Measurements from ENCODE around the gene RFPL1. TPM values are rescaled to one million over a fixed set of nuclear protein-coding genes. Genes with fewer than 3 reads are reported as not detected.

RFPL1 gene
- total and polyA plus RNA-seq, 7 experiments from 2014 or later = 0.14 to 0.24 (median 0.15) TPM; not detected in 4

DNA sequence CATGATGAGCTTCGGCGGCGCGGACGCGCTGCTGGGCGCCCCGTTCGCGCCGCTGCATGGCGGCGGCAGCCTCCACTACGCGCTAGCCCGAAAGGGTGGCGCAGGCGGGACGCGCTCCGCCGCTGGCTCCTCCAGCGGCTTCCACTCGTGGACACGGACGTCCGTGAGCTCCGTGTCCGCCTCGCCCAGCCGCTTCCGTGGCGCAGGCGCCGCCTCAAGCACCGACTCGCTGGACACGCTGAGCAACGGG, 41.8 kb downstream of the RFPL1 start:
- H3K27ac ChIP-seq (ENCODE audit: low read depth, low read length) = no peak overlapping the region
- CTCF ChIA-PET = no interaction called here
- no peak overlapping the region for H3K4me3 ChIP-seq (ENCODE audit: low read length)
- peaks cover 6 to 12% of the 10 kb centered on the region in 2 donors for H3K27me3 ChIP-seq (ENCODE audit: control insufficient read depth in 2 of 2, insufficient read depth in 2 of 2, low read length in 2 of 2)
- H3K27me3 Mint-ChIP-seq = peaks cover 34 to 54% (median 48%) of the 10 kb centered on the region in 5 donors
- DNase-seq = no peak
- H3K4me1 ChIP-seq (ENCODE audit: control insufficient read depth in 2 of 2, insufficient read depth in 2 of 2, low read length in 2 of 2) = no peaks in the 10 kb centered on the region
- H3K9me3 ChIP-seq (ENCODE audit: control insufficient read depth in 2 of 3, low read length in 3 of 3) = no peaks in the 10 kb centered on the region
- peaks cover 0 to 6% (median 0%) of the 10 kb centered on the region in 11 donors for H3K9me3 Mint-ChIP-seq
- H3K4me3 Mint-ChIP-seq = no peak overlapping the region
- intact Hi-C loops (cut with micrococcal nuclease) = no loop called here
- peaks cover 0 to 5% (median 0%) of the 10 kb centered on the region in 5 donors for H3K36me3 Mint-ChIP-seq
- POLR2A ChIA-PET = no interaction called here
- H3K27ac Mint-ChIP-seq = no peak overlapping the region
- no peak for ATAC-seq
- H3K36me3 ChIP-seq (ENCODE audit: control insufficient read depth in 2 of 3, insufficient read depth in 3 of 3, low read length in 3 of 3) = no peaks in the 10 kb centered on the region
- peaks cover 15 to 22% (median 20%) of the 10 kb centered on the region in 7 donors for H3K4me1 Mint-ChIP-seq

DNA sequence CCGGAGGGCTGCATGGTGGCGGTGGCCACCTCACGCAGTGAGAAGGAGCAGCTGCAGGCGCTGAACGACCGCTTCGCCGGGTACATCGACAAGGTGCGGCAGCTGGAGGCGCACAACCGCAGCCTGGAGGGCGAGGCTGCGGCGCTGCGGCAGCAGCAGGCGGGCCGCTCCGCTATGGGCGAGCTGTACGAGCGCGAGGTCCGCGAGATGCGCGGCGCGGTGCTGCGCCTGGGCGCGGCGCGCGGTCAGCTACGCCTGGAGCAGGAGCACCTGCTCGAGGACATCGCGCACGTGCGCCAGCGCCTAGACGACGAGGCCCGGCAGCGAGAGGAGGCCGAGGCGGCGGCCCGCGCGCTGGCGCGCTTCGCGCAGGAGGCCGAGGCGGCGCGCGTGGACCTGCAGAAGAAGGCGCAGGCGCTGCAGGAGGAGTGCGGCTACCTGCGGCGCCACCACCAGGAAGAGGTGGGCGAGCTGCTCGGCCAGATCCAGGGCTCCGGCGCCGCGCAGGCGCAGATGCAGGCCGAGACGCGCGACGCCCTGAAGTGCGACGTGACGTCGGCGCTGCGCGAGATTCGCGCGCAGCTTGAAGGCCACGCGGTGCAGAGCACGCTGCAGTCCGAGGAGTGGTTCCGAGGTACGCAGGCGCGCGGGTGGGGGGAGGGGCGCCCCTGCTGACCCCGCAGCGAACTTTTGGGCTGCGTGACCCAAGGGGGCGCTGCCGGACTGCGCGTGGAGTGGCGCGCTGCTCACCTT, 42.3 kb downstream of the RFPL1 start:
- H3K27ac Mint-ChIP-seq = no peak overlapping the region
- H3K9me3 Mint-ChIP-seq = peaks cover 0 to 6% (median 0%) of the 10 kb centered on the region in 11 donors
- H3K4me3 Mint-ChIP-seq = peak overlapping the region in 6 of 10 donors; percentile 61 to 74 (median 66)
- ChIA-PET POLR2A (interaction anchor here (0.7 kb wide), 1 partner anchor 74 kb away, joined by 3 read pairs; no protein-coding TSS in a partner anchor), CTCF (no interaction called here)
- H3K36me3 Mint-ChIP-seq = peaks cover 0 to 5% (median 0%) of the 10 kb centered on the region in 5 donors
- intact Hi-C loops (cut with micrococcal nuclease) = no loop called here
- Histone ChIP-seq H3K36me3 (ENCODE audit: control insufficient read depth in 2 of 3, insufficient read depth in 3 of 3, low read length in 3 of 3) (no peaks in the 10 kb centered on the region), H3K4me3 (ENCODE audit: low read length) (no peak overlapping the region), H3K27me3 (ENCODE audit: control insufficient read depth in 2 of 2, insufficient read depth in 2 of 2, low read length in 2 of 2) (peaks cover 6 to 12% of the 10 kb centered on the region in 2 donors), H3K27ac (ENCODE audit: low read depth, low read length) (no peak overlapping the region), H3K9me3 (ENCODE audit: control insufficient read depth in 2 of 3, low read length in 3 of 3) (no peaks in the 10 kb centered on the region), H3K4me1 (ENCODE audit: control insufficient read depth in 2 of 2, insufficient read depth in 2 of 2, low read length in 2 of 2) (no peaks in the 10 kb centered on the region)
- peaks cover 34 to 49% (median 45%) of the 10 kb centered on the region in 5 donors for H3K27me3 Mint-ChIP-seq
- peak in 3 of 9 donors; percentile 11 to 53 (median 16) for DNase-seq
- peaks cover 15 to 22% (median 20%) of the 10 kb centered on the region in 7 donors for H3K4me1 Mint-ChIP-seq
- peak; percentile 31 for ATAC-seq

DNA sequence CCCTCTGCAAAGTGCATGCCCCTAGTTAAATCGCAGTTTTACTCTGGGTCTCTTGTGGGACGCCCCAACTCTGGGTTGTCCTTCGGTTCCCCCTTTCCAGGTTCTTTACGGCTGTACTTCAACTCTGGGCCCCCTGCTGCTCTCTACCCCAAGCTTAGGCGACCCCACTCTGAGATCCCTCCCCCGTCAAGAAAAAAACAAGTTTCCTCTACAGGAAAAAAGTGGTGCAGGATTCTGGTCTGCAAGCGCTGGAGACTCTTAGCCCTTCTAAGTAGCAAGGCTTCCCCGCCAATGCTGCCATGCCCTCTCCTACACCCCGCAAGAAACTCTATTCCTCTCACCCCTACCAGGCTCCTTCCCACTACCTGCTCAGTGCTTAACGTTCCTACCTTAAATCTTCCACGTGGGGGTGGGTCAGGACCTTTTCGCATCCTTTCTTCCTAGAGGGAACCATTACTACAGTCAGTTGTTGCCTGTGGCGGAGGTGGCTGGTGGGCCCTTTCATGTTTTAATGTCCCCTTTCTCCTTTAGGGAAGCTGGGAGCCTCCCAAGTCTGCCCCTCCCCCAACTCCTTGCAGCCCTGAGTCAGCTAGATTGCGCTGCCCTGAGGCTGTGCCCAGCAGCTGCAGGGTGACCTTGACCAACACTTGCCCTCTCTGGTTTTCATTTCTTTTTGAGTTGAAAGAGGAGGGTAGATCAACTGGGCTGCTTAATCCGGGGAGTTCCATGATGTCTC, 43.0 kb downstream of the RFPL1 start:
- Histone ChIP-seq H3K4me3 (ENCODE audit: low read length) (no peak overlapping the region), H3K4me1 (ENCODE audit: control insufficient read depth in 2 of 2, insufficient read depth in 2 of 2, low read length in 2 of 2) (no peaks in the 10 kb centered on the region), H3K27me3 (ENCODE audit: control insufficient read depth in 2 of 2, insufficient read depth in 2 of 2, low read length in 2 of 2) (peaks cover 6 to 12% of the 10 kb centered on the region in 2 donors), H3K9me3 (ENCODE audit: control insufficient read depth in 2 of 3, low read length in 3 of 3) (no peaks in the 10 kb centered on the region), H3K36me3 (ENCODE audit: control insufficient read depth in 2 of 3, insufficient read depth in 3 of 3, low read length in 3 of 3) (no peaks in the 10 kb centered on the region), H3K27ac (ENCODE audit: low read depth, low read length) (no peak overlapping the region)
- H3K36me3 Mint-ChIP-seq = peaks cover 0 to 5% (median 0%) of the 10 kb centered on the region in 5 donors
- ChIA-PET CTCF (no interaction called here), POLR2A (no interaction called here)
- no peak overlapping the region for H3K27ac Mint-ChIP-seq
- DNase-seq (no peak), ATAC-seq (no peak)
- H3K4me3 Mint-ChIP-seq = peak overlapping the region; percentile 41 to 74 (median 66)
- intact Hi-C loops (cut with micrococcal nuclease) = no loop called here
- peaks cover 34 to 43% (median 41%) of the 10 kb centered on the region in 5 donors for H3K27me3 Mint-ChIP-seq
- H3K4me1 Mint-ChIP-seq = peaks cover 15 to 22% (median 20%) of the 10 kb centered on the region in 7 donors
- peaks cover 0 to 6% (median 0%) of the 10 kb centered on the region in 11 donors for H3K9me3 Mint-ChIP-seq

DNA sequence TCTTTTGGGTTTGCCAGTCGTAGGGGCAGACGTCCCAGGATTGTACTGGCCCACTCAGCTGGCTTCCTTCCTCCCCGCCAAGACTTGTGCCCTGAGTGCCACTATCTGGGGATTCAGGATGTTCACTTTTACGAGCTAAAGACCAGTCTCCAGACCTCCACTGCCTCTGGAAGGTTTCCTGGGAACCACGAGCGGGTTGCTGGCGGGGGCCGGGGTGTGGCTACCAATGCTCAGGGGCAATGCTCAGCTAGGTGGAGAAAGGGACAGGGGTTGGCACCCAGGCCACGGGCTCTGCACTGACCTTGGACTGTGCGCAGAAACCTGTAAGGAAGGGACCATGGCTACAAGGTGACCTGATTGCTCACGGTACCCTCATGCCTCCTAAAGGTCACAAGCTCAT, 43.9 kb downstream of the RFPL1 start:
- no peak overlapping the region for H3K27ac ChIP-seq (ENCODE audit: low read depth, low read length)
- H3K4me3 Mint-ChIP-seq = peak overlapping the region in 1 of 10 donors; percentile 71
- peaks cover 0 to 5% (median 0%) of the 10 kb centered on the region in 5 donors for H3K36me3 Mint-ChIP-seq
- ATAC-seq (no peak), DNase-seq (no peak)
- peaks cover 30 to 40% (median 36%) of the 10 kb centered on the region in 5 donors for H3K27me3 Mint-ChIP-seq
- peaks cover 0 to 6% (median 0%) of the 10 kb centered on the region in 11 donors for H3K9me3 Mint-ChIP-seq
- CTCF ChIA-PET = no interaction called here
- peak overlapping the region in 1 of 9 donors; percentile 60 for H3K27ac Mint-ChIP-seq
- intact Hi-C loops (cut with micrococcal nuclease) = no loop called here
- H3K4me3 ChIP-seq (ENCODE audit: low read length) = no peak overlapping the region
- H3K36me3 ChIP-seq (ENCODE audit: control insufficient read depth in 2 of 3, insufficient read depth in 3 of 3, low read length in 3 of 3) = no peaks in the 10 kb centered on the region
- H3K4me1 ChIP-seq (ENCODE audit: control insufficient read depth in 2 of 2, insufficient read depth in 2 of 2, low read length in 2 of 2) = no peaks in the 10 kb centered on the region
- H3K4me1 Mint-ChIP-seq = peaks cover 15 to 22% (median 20%) of the 10 kb centered on the region in 7 donors
- peaks cover 6 to 12% of the 10 kb centered on the region in 2 donors for H3K27me3 ChIP-seq (ENCODE audit: control insufficient read depth in 2 of 2, insufficient read depth in 2 of 2, low read length in 2 of 2)
- H3K9me3 ChIP-seq (ENCODE audit: control insufficient read depth in 2 of 3, low read length in 3 of 3) = no peaks in the 10 kb centered on the region
- POLR2A ChIA-PET = no interaction called here

- H3K9me3 ChIP-seq (ENCODE audit: control insufficient read depth in 2 of 3, low read length in 3 of 3) = no peaks in the 10 kb centered on the region
- Mint-ChIP-seq H3K4me3 (no peak overlapping the region), H3K36me3 (peaks cover 0 to 5% (median 3%) of the 10 kb centered on the region in 5 donors), H3K27me3 (peaks cover 28 to 36% (median 34%) of the 10 kb centered on the region in 5 donors), H3K4me1 (peaks cover 15 to 22% (median 20%) of the 10 kb centered on the region in 7 donors), H3K27ac (no peak overlapping the region), H3K9me3 (peaks cover 0 to 6% (median 0%) of the 10 kb centered on the region in 11 donors)
- POLR2A ChIA-PET = no interaction called here
- no peaks in the 10 kb centered on the region for H3K4me1 ChIP-seq (ENCODE audit: control insufficient read depth in 2 of 2, insufficient read depth in 2 of 2, low read length in 2 of 2)
- no peaks in the 10 kb centered on the region for H3K36me3 ChIP-seq (ENCODE audit: control insufficient read depth in 2 of 3, insufficient read depth in 3 of 3, low read length in 3 of 3)
- H3K27ac ChIP-seq (ENCODE audit: low read depth, low read length) = no peak overlapping the region
- peaks cover 3 to 12% of the 10 kb centered on the region in 2 donors for H3K27me3 ChIP-seq (ENCODE audit: control insufficient read depth in 2 of 2, insufficient read depth in 2 of 2, low read length in 2 of 2)
- ATAC-seq (no peak), DNase-seq (no peak)
- intact Hi-C loops (cut with micrococcal nuclease) = no loop called here
- CTCF ChIA-PET = interaction anchor here (0.6 kb wide), 1 partner anchor 118 kb away, joined by 3 read pairs; no protein-coding TSS in a partner anchor
- H3K4me3 ChIP-seq (ENCODE audit: low read length) = no peak overlapping the region
Observed at GRCh38 chr22:29482726-29483125, 44.3 kb downstream of the RFPL1 start.

DNA sequence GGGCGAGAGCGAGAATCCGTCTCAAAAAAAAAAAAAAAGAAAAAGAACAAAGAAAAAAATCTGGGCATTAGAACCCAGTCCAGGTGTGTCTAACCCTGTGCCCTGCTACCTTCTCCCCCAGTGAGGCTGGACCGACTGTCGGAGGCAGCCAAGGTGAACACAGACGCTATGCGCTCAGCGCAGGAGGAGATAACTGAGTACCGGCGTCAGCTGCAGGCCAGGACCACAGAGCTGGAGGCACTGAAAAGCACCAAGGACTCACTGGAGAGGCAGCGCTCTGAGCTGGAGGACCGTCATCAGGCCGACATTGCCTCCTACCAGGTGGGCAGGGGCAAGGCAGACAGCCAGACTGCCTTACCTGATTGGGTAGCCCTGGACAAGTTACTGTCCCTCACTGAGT, 44.9 kb downstream of the RFPL1 start:
- Mint-ChIP-seq H3K36me3 (peaks cover 0 to 5% (median 3%) of the 10 kb centered on the region in 5 donors), H3K27ac (no peak overlapping the region), H3K4me1 (peaks cover 15 to 22% (median 19%) of the 10 kb centered on the region in 7 donors), H3K27me3 (peaks cover 28 to 32% (median 29%) of the 10 kb centered on the region in 5 donors), H3K4me3 (no peak overlapping the region), H3K9me3 (peaks cover 0 to 6% (median 0%) of the 10 kb centered on the region in 11 donors)
- no peaks in the 10 kb centered on the region for H3K36me3 ChIP-seq (ENCODE audit: control insufficient read depth in 2 of 3, insufficient read depth in 3 of 3, low read length in 3 of 3)
- ChIA-PET POLR2A (no interaction called here), CTCF (no interaction called here)
- intact Hi-C loops (cut with micrococcal nuclease) = no loop called here
- H3K27me3 ChIP-seq (ENCODE audit: control insufficient read depth in 2 of 2, insufficient read depth in 2 of 2, low read length in 2 of 2) = peaks cover 3 to 12% of the 10 kb centered on the region in 2 donors
- no peak overlapping the region for H3K4me3 ChIP-seq (ENCODE audit: low read length)
- H3K27ac ChIP-seq (ENCODE audit: low read depth, low read length) = no peak overlapping the region
- no peak for DNase-seq
- no peak for ATAC-seq
- no peaks in the 10 kb centered on the region for H3K9me3 ChIP-seq (ENCODE audit: control insufficient read depth in 2 of 3, low read length in 3 of 3)
- no peaks in the 10 kb centered on the region for H3K4me1 ChIP-seq (ENCODE audit: control insufficient read depth in 2 of 2, insufficient read depth in 2 of 2, low read length in 2 of 2)

Data from naive thymus-derived CD4-positive, alpha-beta T cell (primary cell).